ENCODE measurements around the gene SLC16A4.
A peak's percentile ranks its signal among the peaks of the same experiment; 100 is the strongest.

SLC16A4 gene

DNA sequence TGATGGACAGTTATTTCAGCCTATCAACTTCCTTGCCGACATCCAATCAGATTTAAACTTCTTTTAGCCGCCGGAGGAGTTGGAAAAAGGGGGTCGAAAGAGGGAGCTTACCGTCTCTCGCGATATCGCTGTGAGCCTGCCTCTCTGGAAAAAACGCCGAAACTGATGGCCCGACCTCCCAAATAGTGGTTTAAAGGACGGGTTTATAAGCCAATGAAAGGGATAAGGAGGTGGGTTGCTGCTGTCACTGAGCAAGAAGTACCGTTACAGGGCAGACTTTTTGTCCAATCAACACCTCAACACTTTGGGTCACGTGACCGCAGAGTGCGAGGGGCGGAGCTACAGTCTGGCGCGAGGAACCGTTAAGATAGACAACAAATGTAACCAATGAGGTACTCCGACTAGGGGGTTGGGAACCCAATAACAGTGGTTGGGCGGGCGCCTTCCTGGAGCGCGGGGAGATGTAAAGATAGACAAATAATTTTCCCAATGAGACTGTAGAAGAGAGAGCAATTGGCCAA is 51.9 kb downstream of the SLC16A4 start, which contains the start of gene RBM15:
RBM15 (plus strand) TSS at position 492 of the 521 bp plus-strand sequence; CDS start at position 521, 29 bp downstream.
- Histone ChIP-seq H3K4me3 (IDR thresholded peaks at IDR 0.05; ENCODE audit: insufficient read depth, low read depth, low read length) (peak within 1 kb of the TSS; percentile 18), H2AFZ (ENCODE audit: low read depth) (peak within 1 kb of the TSS; percentile 94), H3K27ac (peak within 1 kb of the TSS; percentile 97), H3K36me3 (ENCODE audit: insufficient read depth) (no peaks in the 10 kb centered on the region), H3K27me3 (ENCODE audit: insufficient read depth, low read depth) (no peaks in the 10 kb centered on the region), H3K9ac (peak within 1 kb of the TSS; percentile 95), H3K79me2 (ENCODE audit: insufficient read depth, low read depth) (peaks cover 46% of the 10 kb centered on the region), H3K4me2 (peak within 1 kb of the TSS; percentile 77), H4K20me1 (ENCODE audit: insufficient read depth) (no peaks in the 10 kb centered on the region), H3K4me1 (ENCODE audit: low read depth, poor library complexity, severe bottlenecking) (peaks cover 45% of the 10 kb centered on the region)
- TF ChIP-seq, protein P1, sequence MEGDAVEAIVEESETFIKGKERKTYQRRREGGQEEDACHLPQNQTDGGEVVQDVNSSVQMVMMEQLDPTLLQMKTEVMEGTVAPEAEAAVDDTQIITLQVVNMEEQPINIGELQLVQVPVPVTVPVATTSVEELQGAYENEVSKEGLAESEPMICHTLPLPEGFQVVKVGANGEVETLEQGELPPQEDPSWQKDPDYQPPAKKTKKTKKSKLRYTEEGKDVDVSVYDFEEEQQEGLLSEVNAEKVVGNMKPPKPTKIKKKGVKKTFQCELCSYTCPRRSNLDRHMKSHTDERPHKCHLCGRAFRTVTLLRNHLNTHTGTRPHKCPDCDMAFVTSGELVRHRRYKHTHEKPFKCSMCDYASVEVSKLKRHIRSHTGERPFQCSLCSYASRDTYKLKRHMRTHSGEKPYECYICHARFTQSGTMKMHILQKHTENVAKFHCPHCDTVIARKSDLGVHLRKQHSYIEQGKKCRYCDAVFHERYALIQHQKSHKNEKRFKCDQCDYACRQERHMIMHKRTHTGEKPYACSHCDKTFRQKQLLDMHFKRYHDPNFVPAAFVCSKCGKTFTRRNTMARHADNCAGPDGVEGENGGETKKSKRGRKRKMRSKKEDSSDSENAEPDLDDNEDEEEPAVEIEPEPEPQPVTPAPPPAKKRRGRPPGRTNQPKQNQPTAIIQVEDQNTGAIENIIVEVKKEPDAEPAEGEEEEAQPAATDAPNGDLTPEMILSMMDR (conservative IDR thresholded peaks at IDR 0.05; ENCODE audit: low read depth, low read length) = no peak

DNA sequence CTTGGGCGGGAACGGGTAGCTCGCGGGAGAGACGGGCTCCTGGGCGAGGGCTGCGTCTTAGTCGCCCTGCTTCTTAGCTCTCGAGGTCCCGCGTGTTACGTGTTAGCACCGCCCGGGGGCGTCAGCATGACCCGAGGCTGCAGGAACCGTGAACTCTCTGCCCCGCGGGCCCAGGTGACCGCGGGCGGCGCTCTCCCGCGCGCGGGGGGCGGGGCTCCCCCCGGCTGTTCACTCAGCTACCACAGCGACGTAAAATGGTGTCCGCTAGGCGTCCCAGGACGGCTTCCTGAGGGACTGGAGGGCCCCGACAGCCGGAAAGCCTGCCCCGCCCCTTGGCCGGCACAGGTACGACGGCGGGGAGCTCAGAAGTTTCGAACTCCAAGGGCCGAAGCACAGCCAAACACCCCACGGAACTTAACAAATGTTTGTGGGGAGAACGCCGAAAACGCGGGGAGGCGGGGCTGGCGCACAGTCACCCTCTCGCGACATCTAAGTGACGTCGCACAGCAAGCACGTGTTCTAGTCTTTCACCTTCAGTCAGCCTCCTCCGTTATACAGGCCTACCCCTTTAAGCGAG is 52.4 kb downstream of the SLC16A4 start:
- peak overlapping the region; percentile 77 for H3K4me2 ChIP-seq
- peak overlapping the region; percentile 95 for H3K9ac ChIP-seq
- no peaks in the 10 kb centered on the region for H3K36me3 ChIP-seq (ENCODE audit: insufficient read depth)
- no peaks in the 10 kb centered on the region for H4K20me1 ChIP-seq (ENCODE audit: insufficient read depth)
- peak overlapping the region; percentile 97 for H3K27ac ChIP-seq
- peak overlapping the region; percentile 80 for H3K4me3 ChIP-seq (IDR thresholded peaks at IDR 0.05; ENCODE audit: insufficient read depth, low read depth, low read length)
- peaks cover 39% of the 10 kb centered on the region for H3K4me1 ChIP-seq (ENCODE audit: low read depth, poor library complexity, severe bottlenecking)
- peaks cover 40% of the 10 kb centered on the region for H3K79me2 ChIP-seq (ENCODE audit: insufficient read depth, low read depth)
- H2AFZ ChIP-seq (ENCODE audit: low read depth) = peak overlapping the region; percentile 94
- TF ChIP-seq, protein P1 (conservative IDR thresholded peaks at IDR 0.05; ENCODE audit: low read depth, low read length) = peak; percentile 54; the same call in 1 of the 2 replicates
- no peaks in the 10 kb centered on the region for H3K27me3 ChIP-seq (ENCODE audit: insufficient read depth, low read depth)

GRCh38 chr1:110337704-110338308 is 53.0 kb downstream of the SLC16A4 start:
- H3K27ac ChIP-seq = peak overlapping the region; percentile 97
- peak overlapping the region; percentile 77 for H3K4me2 ChIP-seq
- TF ChIP-seq, protein P1 (conservative IDR thresholded peaks at IDR 0.05; ENCODE audit: low read depth, low read length) = no peak
- peaks cover 33% of the 10 kb centered on the region for H3K4me1 ChIP-seq (ENCODE audit: low read depth, poor library complexity, severe bottlenecking)
- no peaks in the 10 kb centered on the region for H4K20me1 ChIP-seq (ENCODE audit: insufficient read depth)
- H3K36me3 ChIP-seq (ENCODE audit: insufficient read depth) = no peaks in the 10 kb centered on the region
- peaks cover 34% of the 10 kb centered on the region for H3K79me2 ChIP-seq (ENCODE audit: insufficient read depth, low read depth)
- no peaks in the 10 kb centered on the region for H3K27me3 ChIP-seq (ENCODE audit: insufficient read depth, low read depth)
- H3K4me3 ChIP-seq (IDR thresholded peaks at IDR 0.05; ENCODE audit: insufficient read depth, low read depth, low read length) = peak overlapping the region; percentile 80
- peak overlapping the region; percentile 94 for H2AFZ ChIP-seq (ENCODE audit: low read depth)
- H3K9ac ChIP-seq = peak overlapping the region; percentile 95

- Histone ChIP-seq H3K27ac (peak overlapping the region; percentile 97; the same call in 1 of the 2 replicates), H3K4me1 (ENCODE audit: low read depth, poor library complexity, severe bottlenecking) (peaks cover 21% of the 10 kb centered on the region), H3K27me3 (ENCODE audit: insufficient read depth, low read depth) (no peaks in the 10 kb centered on the region), H2AFZ (ENCODE audit: low read depth) (no peak overlapping the region), H3K4me3 (IDR thresholded peaks at IDR 0.05; ENCODE audit: insufficient read depth, low read depth, low read length) (no peak overlapping the region), H3K4me2 (peak overlapping the region; percentile 77), H4K20me1 (ENCODE audit: insufficient read depth) (no peaks in the 10 kb centered on the region), H3K9ac (peak overlapping the region; percentile 95; the same call in 1 of the 2 replicates), H3K79me2 (ENCODE audit: insufficient read depth, low read depth) (peaks cover 21% of the 10 kb centered on the region), H3K36me3 (ENCODE audit: insufficient read depth) (no peaks in the 10 kb centered on the region)
- TF ChIP-seq, protein P1 (conservative IDR thresholded peaks at IDR 0.05; ENCODE audit: low read depth, low read length) = no peak
Observed at GRCh38 chr1:110336300-110337039, 54.4 kb downstream of the SLC16A4 start.
